Right lobe of liver (tissue), 4 donors: Measurements from ENCODE around the gene SLC37A1.

Experiments
- POLR2A ChIP-seq: fragments of 450-650 bp; IDR thresholded peaks from one replicate; pipeline ENCODE4 v1.6.1; 2017; ENCODE audit warnings: antibody characterized with exemption, mild to moderate bottlenecking
- TF ChIP-seq, protein P1 (sequence below), 4 donors: fragments of 200-600 bp in 3 of 4; fragments of 450-650 bp in 1 of 4; IDR thresholded peaks; one replicate each; pipeline versions ENCODE4 v1.5.1 to v1.8.0; 2016 to 2022; ENCODE audit warnings: antibody characterized with exemption in 4 of 4, mild to moderate bottlenecking in 2 of 4
- donor health status: DM: no; HTN: no; CAD: no.
- donor health status: DM: no; HTN: no; CAD: no.
- donor health status: DM: no; HTN: yes; CAD: no.

DNA sequence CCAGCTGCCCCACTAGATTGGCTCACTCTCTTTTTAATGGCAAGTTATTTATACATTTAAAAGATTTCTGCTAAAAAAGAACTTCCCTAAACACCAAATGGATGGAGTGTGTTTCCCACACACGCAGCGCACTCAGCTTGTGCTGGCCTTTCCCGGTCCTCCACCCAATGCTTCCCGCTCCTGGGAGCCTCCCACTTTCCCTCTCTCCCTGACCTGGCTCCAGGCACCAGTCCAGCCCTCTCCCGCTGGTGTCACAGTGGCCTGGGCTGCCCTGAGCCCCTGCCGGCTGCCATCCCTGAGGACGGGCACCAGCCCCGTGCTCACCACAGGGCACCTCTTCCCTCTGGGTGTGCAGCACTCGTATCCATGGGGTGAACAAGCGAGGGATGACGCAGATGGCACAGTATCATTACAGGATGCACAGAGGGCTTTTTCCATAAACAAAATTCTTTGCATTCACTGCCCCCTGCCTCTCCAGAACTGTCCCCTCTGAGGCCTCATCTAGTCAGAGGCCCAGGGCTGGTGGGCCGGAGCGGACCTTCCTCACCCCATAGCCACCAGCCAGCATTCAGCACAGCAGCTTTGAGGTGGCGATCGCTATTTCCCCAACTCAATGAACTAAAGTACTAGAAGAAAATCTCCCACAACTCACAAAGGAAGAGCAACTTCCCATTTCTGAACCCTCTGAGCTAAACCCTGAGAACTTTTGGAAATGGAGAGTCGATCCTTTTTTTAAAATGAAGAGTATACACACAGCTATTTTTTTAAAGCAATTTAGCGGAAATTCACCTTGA lies 68.5 kb downstream of the SLC37A1 start:
- TF ChIP-seq, protein P1, sequence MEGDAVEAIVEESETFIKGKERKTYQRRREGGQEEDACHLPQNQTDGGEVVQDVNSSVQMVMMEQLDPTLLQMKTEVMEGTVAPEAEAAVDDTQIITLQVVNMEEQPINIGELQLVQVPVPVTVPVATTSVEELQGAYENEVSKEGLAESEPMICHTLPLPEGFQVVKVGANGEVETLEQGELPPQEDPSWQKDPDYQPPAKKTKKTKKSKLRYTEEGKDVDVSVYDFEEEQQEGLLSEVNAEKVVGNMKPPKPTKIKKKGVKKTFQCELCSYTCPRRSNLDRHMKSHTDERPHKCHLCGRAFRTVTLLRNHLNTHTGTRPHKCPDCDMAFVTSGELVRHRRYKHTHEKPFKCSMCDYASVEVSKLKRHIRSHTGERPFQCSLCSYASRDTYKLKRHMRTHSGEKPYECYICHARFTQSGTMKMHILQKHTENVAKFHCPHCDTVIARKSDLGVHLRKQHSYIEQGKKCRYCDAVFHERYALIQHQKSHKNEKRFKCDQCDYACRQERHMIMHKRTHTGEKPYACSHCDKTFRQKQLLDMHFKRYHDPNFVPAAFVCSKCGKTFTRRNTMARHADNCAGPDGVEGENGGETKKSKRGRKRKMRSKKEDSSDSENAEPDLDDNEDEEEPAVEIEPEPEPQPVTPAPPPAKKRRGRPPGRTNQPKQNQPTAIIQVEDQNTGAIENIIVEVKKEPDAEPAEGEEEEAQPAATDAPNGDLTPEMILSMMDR (IDR thresholded peaks at IDR 0.05) = no peak
- no peak for TF ChIP-seq POLR2A
